H9 (cell line): ENCODE results near the gene NCK1. TPM values are rescaled to one million over a fixed set of nuclear protein-coding genes. Genes with fewer than 3 reads are reported as not detected.

Experiments
- DNase-seq: peaks from one replicate; pipeline ENCODE4 v3.0.0-alpha.2; 2017
- H2AFZ ChIP-seq: one replicate; pipeline ENCODE4 v1.6.1; 2013; ENCODE audit warnings: mild to moderate bottlenecking, low read length, control low read depth, moderate library complexity
- H2AK5ac ChIP-seq: 2 replicates; pipeline ENCODE4 v1.6.1; 2013; ENCODE audit warnings: low read length, control low read depth, mixed read lengths; ENCODE audit not compliant: insufficient read length
- H2BK120ac ChIP-seq: one replicate; pipeline ENCODE4 v1.6.1; 2013; ENCODE audit warnings: low read depth, mild to moderate bottlenecking, low read length, control low read depth, inconsistent platforms; ENCODE audit not compliant: poor library complexity, severe bottlenecking
- H2BK12ac ChIP-seq: 2 replicates; pipeline ENCODE4 v1.6.1; 2013; ENCODE audit warnings: low read length, control low read depth, mixed read lengths, low read depth; ENCODE audit not compliant: insufficient read length
- H2BK15ac ChIP-seq: 2 replicates; pipeline ENCODE4 v1.6.1; 2013; ENCODE audit warnings: low read depth, low read length, control low read depth
- H2BK20ac ChIP-seq: one replicate; pipeline ENCODE4 v1.6.1; 2013; ENCODE audit warnings: low read depth, mild to moderate bottlenecking, low read length, control low read depth, inconsistent platforms; ENCODE audit not compliant: poor library complexity, severe bottlenecking
- H2BK5ac ChIP-seq: 2 replicates; pipeline ENCODE4 v1.6.1; 2013; ENCODE audit warnings: low read length, control low read depth, mixed read lengths; ENCODE audit not compliant: insufficient read length
- H3K14ac ChIP-seq: 2 replicates; pipeline ENCODE4 v1.6.1; 2013; ENCODE audit warnings: low read length, control low read depth; ENCODE audit not compliant: insufficient read depth
- H3K18ac ChIP-seq: 2 replicates; pipeline ENCODE4 v1.6.1; 2013; ENCODE audit warnings: low read depth, mild to moderate bottlenecking, mixed read lengths, low read length, control low read depth; ENCODE audit not compliant: insufficient read length
- H3K23ac ChIP-seq: 2 replicates; pipeline ENCODE4 v1.6.1; 2013; ENCODE audit warnings: low read length, control low read depth, mixed read lengths, low read depth; ENCODE audit not compliant: insufficient read length
- H3K23me2 ChIP-seq: 2 replicates; pipeline ENCODE4 v1.6.1; 2013; ENCODE audit warnings: low read depth, mild to moderate bottlenecking, mixed read lengths, low read length, control low read depth; ENCODE audit not compliant: insufficient read length, poor library complexity, severe bottlenecking
- H3K27ac ChIP-seq: 2 replicates; pipeline ENCODE4 v1.5.1; 2013; ENCODE audit warnings: low read length, control low read depth, mixed read lengths, low read depth; ENCODE audit not compliant: insufficient read length
- H3K27me3 ChIP-seq: 2 replicates; pipeline ENCODE4 v1.6.1; 2013; ENCODE audit warnings: low read length, control low read depth, inconsistent platforms; ENCODE audit not compliant: insufficient read depth
- H3K4ac ChIP-seq: 2 replicates; pipeline ENCODE4 v1.6.1; 2013; ENCODE audit warnings: low read depth, mild to moderate bottlenecking, control low read depth, inconsistent platforms, low read length, moderate library complexity
- H3K4me1 ChIP-seq: 2 replicates; pipeline ENCODE4 v1.6.1; 2013; ENCODE audit warnings: low read length, control low read depth, inconsistent platforms; ENCODE audit not compliant: insufficient read depth
- H3K4me2 ChIP-seq: 2 replicates; pipeline ENCODE4 v1.6.1; 2013; ENCODE audit warnings: low read length, control low read depth, mixed read lengths; ENCODE audit not compliant: insufficient read length, insufficient read depth
- H3K56ac ChIP-seq: 2 replicates; pipeline ENCODE4 v1.6.1; 2013; ENCODE audit warnings: low read depth, mild to moderate bottlenecking, mixed read lengths, low read length, control low read depth; ENCODE audit not compliant: insufficient read length
- H3K79me1 ChIP-seq: 2 replicates; pipeline ENCODE4 v1.6.1; 2013; ENCODE audit warnings: low read depth, mild to moderate bottlenecking, moderate library complexity, low read length, control low read depth, inconsistent platforms; ENCODE audit not compliant: insufficient read depth, poor library complexity, severe bottlenecking
- H3K79me2 ChIP-seq: 2 replicates; pipeline ENCODE4 v1.6.1; 2013; ENCODE audit warnings: low read length, control low read depth, inconsistent platforms; ENCODE audit not compliant: insufficient read depth
- H3K9ac ChIP-seq: 2 replicates; pipeline ENCODE4 v1.6.1; 2013; ENCODE audit warnings: low read length, control low read depth, mixed read lengths; ENCODE audit not compliant: insufficient read length; ENCODE audit errors: extremely low read depth
- H3K9me3 ChIP-seq: one replicate; pipeline ENCODE4 v1.6.1; 2013; ENCODE audit warnings: low read depth, low read length, inconsistent platforms; ENCODE audit not compliant: control insufficient read depth
- H3T11ph ChIP-seq: one replicate; pipeline ENCODE4 v1.6.1; 2013; ENCODE audit warnings: mild to moderate bottlenecking, low read length, control low read depth, inconsistent platforms
- H4K20me1 ChIP-seq: one replicate; pipeline ENCODE4 v1.6.1; 2013; ENCODE audit not compliant: control insufficient read depth, insufficient read length, insufficient read depth
- H4K5ac ChIP-seq: 2 replicates; pipeline ENCODE4 v1.6.1; 2013; ENCODE audit warnings: low read depth, mild to moderate bottlenecking, mixed read lengths, low read length, control low read depth; ENCODE audit not compliant: insufficient read length
- H4K8ac ChIP-seq: replicated peaks from 2 replicates; pipeline ENCODE4 v1.6.1; 2013; ENCODE audit warnings: low read length, control low read depth, mixed read lengths, low read depth; ENCODE audit not compliant: insufficient read length
- H4K91ac ChIP-seq: 2 replicates; pipeline ENCODE4 v1.6.1; 2013; ENCODE audit warnings: low read depth, mild to moderate bottlenecking, moderate library complexity, mixed read lengths, low read length, control low read depth; ENCODE audit not compliant: insufficient read length
- H3K27ac Mint-ChIP-seq, 3 experiments: 2 replicates in 2 of 3; 3 replicates in 1 of 3; pipeline ENCODE4 v1.8.0; 2020 to 2021; ENCODE audit warnings: mixed read lengths in 3 of 3, mild to moderate bottlenecking in 1 of 3, moderate library complexity in 1 of 3
- H3K27me3 Mint-ChIP-seq: 2 replicates; pipeline ENCODE4 v1.8.0; 2021; ENCODE audit warnings: low read depth, mild to moderate bottlenecking, moderate library complexity, mixed read lengths
- H3K36me3 Mint-ChIP-seq, 3 experiments: 2 replicates in 2 of 3; 3 replicates in 1 of 3; pipeline ENCODE4 v1.8.0; 2020 to 2021; ENCODE audit warnings: low read depth in 3 of 3, mixed read lengths in 3 of 3; ENCODE audit not compliant: insufficient read depth in 1 of 3
- H3K4me1 Mint-ChIP-seq, 2 experiments: 2 replicates each; pipeline ENCODE4 v1.8.0; 2020; ENCODE audit warnings: mixed read lengths in 2 of 2
- H3K4me3 Mint-ChIP-seq, 2 experiments: 2 replicates in 1 of 2; 3 replicates in 1 of 2; pipeline ENCODE4 v1.8.0; 2020 to 2021; ENCODE audit warnings: mild to moderate bottlenecking in 2 of 2, mixed read lengths in 2 of 2, moderate library complexity in 1 of 2
- H3K9me3 Mint-ChIP-seq, 2 experiments: 2 replicates in 1 of 2; 3 replicates in 1 of 2; pipeline ENCODE4 v1.8.0; 2020; ENCODE audit warnings: mild to moderate bottlenecking in 2 of 2, mixed read lengths in 2 of 2, moderate library complexity in 1 of 2
- CTCF ChIP-seq: fragments of 200-600 bp; sonication (generic); conservative IDR thresholded peaks from 3 replicates; pipeline ENCODE4 v1.8.0; 2021; ENCODE audit warnings: antibody characterized with exemption, mild to moderate bottlenecking
- total RNA-seq: library from RNA; stranded (reverse); gene quantifications from 2 replicates; pipeline ENCODE4 v1.2.1, GENCODE V29; 2021

The NCK1 gene
- total RNA-seq, 1 experiment from 2014 or later = 26.4 TPM

GRCh38 chr3:136928240-136928639, 66.2 kb downstream of the NCK1 start:
- Histone ChIP-seq H3K27ac (no peak overlapping the region), H2AFZ (no peak overlapping the region), H3K23me2 (no peaks in the 10 kb centered on the region), H2BK15ac (no peak overlapping the region), H3K4me2 (no peak overlapping the region), H2AK5ac (no peak overlapping the region), H4K5ac (no peak overlapping the region), H3K79me1 (no peaks in the 10 kb centered on the region), H4K8ac (no peak overlapping the region), H3K23ac (no peak overlapping the region), H3K9me3 (no peaks in the 10 kb centered on the region), H4K20me1 (no peaks in the 10 kb centered on the region), H3K79me2 (no peaks in the 10 kb centered on the region), H4K91ac (no peak overlapping the region), H3K56ac (no peak overlapping the region), H3K9ac (no peak overlapping the region), H3K14ac (no peak overlapping the region), H3T11ph (no peak overlapping the region), H2BK120ac (no peak overlapping the region), H2BK20ac (no peak overlapping the region), H3K18ac (no peak overlapping the region), H3K4ac (no peak overlapping the region), H3K27me3 (no peaks in the 10 kb centered on the region), H3K4me1 (no peaks in the 10 kb centered on the region), H2BK12ac (no peak overlapping the region), H2BK5ac (no peak overlapping the region)
- DNase-seq = no peak
- Mint-ChIP-seq H3K4me3 (no peak overlapping the region), H3K27me3 (no peaks in the 10 kb centered on the region), H3K4me1 (peaks cover 0 to 3% of the 10 kb centered on the region in 2 experiments; a peak in 2 of 4 replicates), H3K9me3 (no peaks in the 10 kb centered on the region), H3K36me3 (peaks cover 6 to 14% (median 11%) of the 10 kb centered on the region in 3 experiments; a peak in 6 of 7 replicates), H3K27ac (no peak overlapping the region)
- TF ChIP-seq CTCF = no peak
